Choroid plexus epithelial cell (primary cell): ENCODE measurements around the gene OR2C1.
A peak's percentile ranks its signal among the peaks of the same experiment; 100 is the strongest.

Experiments used
- DNase-seq: peaks from one replicate; pipeline ENCODE4 v3.0.0-alpha.2; 2010; ENCODE audit warnings: low read depth
- H3K4me3 ChIP-seq: 2 replicates; pipeline ENCODE4 v1.5.1; 2011; ENCODE audit warnings: low read depth, mild to moderate bottlenecking, control low read depth, low read length, moderate library complexity
- CTCF ChIP-seq: conservative IDR thresholded peaks from 2 replicates; pipeline ENCODE4 v1.5.1; 2011; ENCODE audit warnings: low read depth, mild to moderate bottlenecking, control low read depth, inconsistent platforms, low read length, moderate library complexity

Gene OR2C1

GRCh38 chr16:3355589-3355988 is at the start of gene OR2C1:
Gene OR2C1, plus strand, starts transcription at chr16:3355889. Its CDS starts 52 bp downstream, at chr16:3355941.
- no peak within 1 kb of the TSS for H3K4me3 ChIP-seq
- no peak for TF ChIP-seq CTCF
- no peak for DNase-seq

- DNase-seq: no peak
- H3K4me3 ChIP-seq: peak overlapping the region; percentile 89
- TF ChIP-seq CTCF: no peak
These were observed 49.6 kb upstream of the OR2C1 start for GRCh38 chr16:3306078-3306477.

- H3K4me3 ChIP-seq: no peak overlapping the region
- no peak for DNase-seq
- TF ChIP-seq CTCF: no peak
These were observed 44.2 kb upstream of the OR2C1 start for GRCh38 chr16:3311496-3311895.

GRCh38 chr16:3317315-3317999 is 38.2 kb upstream of the OR2C1 start:
- no peak overlapping the region for H3K4me3 ChIP-seq
- DNase-seq: peak; percentile 37
- no peak for TF ChIP-seq CTCF

- no peak for DNase-seq
- H3K4me3 ChIP-seq: no peak overlapping the region
- TF ChIP-seq CTCF: no peak
These were observed 33.9 kb upstream of the OR2C1 start for GRCh38 chr16:3321816-3322215.

GRCh38 chr16:3327514-3327913 is 28.2 kb upstream of the OR2C1 start:
- H3K4me3 ChIP-seq: no peak overlapping the region
- DNase-seq: no peak
- no peak for TF ChIP-seq CTCF

GRCh38 chr16:3328104-3328503 is 27.6 kb upstream of the OR2C1 start:
- no peak overlapping the region for H3K4me3 ChIP-seq
- TF ChIP-seq CTCF: no peak
- no peak for DNase-seq
